OCI-M2 (cell line): ENCODE measurements around the gene G3BP2.
A peak's percentile ranks its signal among the peaks of the same experiment; 100 is the strongest.
"Not testable (repeated sequence)": the region's sequence is repeated elsewhere in the genome, so short reads cannot be mapped to it uniquely, and the experiment has no call there.

ENCODE experiments used
- DNase-seq: peaks from one replicate; lab custom pipeline; 2025; ENCODE audit not compliant: unreplicated experiment; lab: John Stamatoyannopoulos, UW

G3BP2 gene

DNA sequence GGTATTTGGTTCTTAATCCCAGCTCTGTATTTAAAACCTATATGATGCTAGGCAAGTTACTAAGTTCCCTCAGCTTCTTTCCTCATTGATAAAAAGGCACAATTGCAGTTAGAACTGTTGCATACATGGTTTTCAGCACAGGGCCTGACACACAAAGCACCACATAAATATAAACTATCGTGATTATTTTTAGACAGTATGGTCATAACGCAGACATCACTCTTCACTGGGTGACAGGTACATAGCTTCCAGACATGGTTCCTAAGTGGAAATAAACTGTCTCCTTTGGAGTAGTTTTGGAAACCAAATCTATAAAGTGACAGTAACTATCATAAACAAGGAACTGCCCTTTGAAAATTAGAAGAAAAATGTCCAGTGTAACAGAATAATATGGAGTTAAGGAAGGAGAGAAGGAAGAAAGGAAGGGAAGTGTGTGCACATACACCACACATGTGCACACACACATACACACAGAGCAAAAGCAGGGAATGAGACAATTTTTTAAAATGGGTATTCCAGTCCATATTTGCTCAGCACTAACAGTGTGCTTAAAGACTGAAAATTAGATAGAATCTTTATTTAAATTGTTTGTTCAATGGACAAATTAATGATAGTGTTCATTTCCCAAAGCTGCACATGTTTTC, 12.5 kb upstream of the G3BP2 start:
- DNase-seq = no peak

- no peak for DNase-seq
These were observed 10.4 kb upstream of the G3BP2 start for GRCh38 chr4:75683482-75684155.

DNA sequence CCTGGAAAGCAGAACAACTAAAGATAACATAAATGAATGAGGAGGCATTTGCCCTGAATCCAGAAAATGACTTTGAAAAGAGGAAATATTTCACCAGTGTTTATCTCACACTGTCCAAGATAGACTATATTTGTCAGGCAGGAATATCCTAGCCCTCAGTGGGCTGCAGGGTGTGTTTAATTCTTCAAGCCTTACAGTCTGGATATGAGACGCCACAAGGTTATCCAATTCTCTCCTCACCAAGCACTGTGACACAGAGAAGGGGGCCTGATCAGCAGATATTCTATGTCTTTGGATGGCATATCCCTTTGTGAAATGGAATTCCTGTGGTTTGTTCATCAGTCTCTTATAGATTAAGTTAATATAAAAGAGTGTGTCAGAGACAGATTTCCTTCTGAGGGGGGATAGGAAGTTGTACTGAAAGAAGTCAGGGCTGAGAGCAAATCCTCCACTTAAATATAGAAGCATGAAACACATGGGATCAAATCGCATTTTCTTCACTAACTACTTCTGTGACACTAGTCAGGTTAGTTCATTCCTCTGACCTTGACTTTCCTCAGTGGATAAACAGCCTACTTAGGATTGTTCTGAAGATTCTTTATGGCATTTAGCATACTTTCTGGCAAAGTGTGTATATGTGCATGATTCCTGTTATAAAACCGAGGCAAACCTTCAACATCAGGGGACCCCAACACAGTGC, 6.8 kb upstream of the G3BP2 start:
- DNase-seq = peak; percentile 24

DNA sequence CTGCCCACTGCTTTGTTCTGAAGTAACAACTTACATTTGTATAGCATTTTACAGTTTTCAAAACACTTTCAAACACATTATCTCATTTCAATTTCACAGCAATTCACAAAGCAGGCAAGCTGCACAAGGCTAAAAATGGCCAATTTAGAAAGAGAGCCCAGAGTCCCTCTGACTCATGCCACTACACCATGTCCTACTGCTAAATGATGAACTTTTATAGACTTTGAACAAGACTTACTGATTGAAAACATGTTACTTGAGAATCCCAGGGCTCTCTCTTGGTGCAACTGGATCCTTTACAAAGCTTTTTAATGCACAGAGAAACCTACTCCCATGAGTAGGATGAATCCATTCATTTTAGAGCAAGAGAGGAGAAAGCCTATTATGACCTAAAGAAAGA, 5.8 kb upstream of the G3BP2 start:
- no peak for DNase-seq

DNA sequence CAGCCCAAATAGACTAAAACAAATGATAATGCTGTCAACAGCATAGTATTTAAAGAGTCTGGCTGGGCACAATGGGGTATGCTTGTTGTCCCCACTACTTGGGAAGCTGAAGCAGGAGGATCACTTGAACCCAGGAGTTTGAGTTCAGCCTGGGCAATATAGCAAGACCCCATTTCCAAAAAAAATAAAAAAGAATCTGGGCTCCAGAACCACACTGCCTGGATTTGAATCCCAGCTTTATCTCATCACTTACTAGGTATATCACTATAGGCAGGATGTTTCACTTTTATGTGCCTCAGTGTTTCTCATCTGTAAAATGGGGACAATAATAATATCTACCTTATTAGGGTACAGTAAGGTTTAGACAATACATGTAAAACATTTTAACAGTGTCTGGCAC, 5.3 kb upstream of the G3BP2 start:
- no peak for DNase-seq

DNA sequence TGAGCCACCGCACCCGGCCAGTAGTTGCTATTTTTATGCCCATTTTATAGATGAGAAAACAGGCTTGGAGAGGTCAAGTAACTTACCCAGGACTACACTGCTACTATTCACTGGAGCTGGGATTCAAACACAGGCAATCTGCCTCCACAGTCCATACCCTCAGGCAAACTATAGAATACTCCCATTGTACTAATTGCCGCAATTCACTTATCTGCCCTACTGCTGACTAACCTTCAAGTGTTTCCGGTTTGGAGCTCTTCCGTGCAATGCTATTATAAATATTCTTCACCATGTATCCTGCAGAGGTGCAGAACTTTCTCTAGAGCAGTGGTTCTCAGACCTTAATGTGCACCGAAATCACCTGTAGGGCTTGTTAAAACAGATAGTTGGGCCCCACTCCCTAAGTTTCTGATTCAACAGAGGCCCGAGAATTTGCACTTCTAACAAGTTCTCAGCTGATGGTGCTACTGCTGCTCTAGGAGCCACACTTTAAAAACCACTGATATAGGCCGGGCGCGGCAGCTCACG, 1.9 kb upstream of the G3BP2 start:
- DNase-seq = no peak

GRCh38 chr4:75673959-75674328, 733 bp upstream of the G3BP2 start:
- DNase-seq = no peak

DNA sequence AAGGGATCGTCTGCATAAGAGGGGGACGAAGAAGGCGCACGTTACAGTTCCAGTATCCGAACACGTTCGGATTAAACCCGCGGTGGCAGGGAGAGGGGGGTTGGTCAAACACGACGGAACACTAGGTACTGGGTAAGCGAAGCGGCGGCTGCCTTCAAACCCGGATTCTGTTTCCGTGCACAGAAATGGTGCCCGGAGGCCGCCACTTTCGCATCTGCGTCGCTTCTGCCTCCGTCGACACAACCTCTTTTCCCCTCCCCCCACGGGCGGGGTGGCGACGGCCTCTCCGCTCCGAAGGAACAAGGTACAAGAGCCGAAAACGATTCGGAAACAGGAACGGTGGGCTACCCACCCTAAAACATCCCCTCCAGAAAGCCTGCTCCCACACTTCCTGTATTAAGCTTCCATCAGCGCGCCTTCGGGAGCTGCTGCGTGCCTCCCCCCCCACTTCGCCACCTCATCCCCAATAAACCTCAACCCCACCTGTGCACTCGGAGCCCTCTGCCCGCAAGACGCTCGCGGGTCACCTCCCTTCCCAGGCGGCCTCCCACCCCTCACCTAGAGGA, 667 bp downstream of the G3BP2 start:
- DNase-seq = no peak

- DNase-seq = no peak
These were observed 1.3 kb downstream of the G3BP2 start for GRCh38 chr4:75671802-75672421.

DNA sequence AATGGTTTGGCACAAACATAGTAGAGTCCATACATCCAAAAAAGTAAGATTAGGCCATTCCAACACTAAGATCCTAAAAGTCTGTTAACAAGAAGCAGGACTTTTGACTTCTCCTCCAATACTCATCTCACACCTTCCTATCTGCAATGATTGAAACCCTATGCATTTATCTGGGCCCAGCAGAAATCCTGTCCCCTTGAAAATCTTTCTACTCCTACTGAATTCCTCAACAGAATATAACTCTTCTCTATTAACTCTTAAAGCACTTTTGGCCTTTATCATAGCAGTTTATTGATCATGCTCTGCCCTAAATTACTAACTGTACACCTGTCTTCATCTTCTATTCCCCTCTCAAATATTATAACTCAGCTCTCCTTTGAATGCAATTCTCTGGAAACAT, 4.6 kb downstream of the G3BP2 start:
- no peak for DNase-seq

- not testable (repeated sequence) for DNase-seq
These were observed 5.6 kb downstream of the G3BP2 start for GRCh38 chr4:75667636-75668035.

GRCh38 chr4:75666299-75666698, 6.9 kb downstream of the G3BP2 start:
- DNase-seq = no peak

DNA sequence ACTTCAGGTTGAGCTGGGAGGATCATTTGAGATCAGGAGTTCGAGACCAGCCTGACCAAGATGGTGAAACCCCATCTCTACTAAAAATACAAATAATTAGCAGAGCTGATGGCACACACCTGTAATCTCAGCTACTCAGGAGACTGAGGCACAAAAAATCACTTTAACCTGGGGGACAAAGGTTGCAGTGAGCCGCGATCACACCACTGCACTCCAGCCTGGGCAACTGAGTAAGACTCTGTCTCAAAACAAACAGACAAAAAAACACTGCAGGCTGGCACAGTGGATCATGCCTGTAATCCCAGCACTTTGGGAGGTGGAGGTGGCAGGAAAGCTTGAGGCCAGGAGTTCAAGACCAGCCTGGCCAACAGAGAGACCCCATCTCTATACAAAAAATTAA, 8.6 kb downstream of the G3BP2 start:
- not testable (repeated sequence) for DNase-seq

DNA sequence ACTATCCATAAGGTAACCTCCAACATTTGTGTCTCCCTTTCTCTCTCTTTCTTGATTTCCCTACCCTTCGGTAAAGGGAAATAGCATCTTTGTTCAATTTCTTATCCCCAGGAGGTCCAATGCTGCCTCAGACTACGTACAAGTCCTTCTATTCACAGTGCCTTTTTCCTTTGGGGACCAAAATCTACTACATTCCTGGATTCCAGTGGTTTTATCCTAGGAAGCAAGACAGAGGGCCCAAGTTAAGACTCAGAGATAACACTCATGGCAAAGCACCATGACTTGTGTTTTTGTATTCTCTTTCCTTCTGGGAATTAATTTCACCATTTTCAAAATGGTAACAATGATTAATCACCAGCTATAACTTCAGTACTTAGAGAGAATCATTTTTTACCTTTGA, 10.6 kb downstream of the G3BP2 start:
- no peak for DNase-seq

DNA sequence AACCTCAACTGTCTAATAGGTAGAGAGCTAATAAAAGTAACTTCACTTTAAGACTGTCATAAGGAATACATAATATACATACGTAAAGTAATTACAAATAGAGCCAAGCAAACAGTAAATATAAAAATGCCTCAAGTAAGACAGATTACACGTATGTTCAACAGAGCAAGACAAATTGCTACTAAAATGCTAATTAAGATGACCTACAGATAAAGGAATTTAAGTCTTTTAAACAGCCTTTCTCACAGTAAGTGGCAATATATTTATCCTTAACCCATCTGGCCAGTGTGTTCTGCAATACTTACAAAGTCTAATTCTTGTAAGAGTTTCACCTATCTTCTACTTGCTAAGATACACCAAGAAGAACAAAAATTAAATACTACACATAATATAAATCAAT, 12.7 kb downstream of the G3BP2 start:
- DNase-seq = no peak

DNA sequence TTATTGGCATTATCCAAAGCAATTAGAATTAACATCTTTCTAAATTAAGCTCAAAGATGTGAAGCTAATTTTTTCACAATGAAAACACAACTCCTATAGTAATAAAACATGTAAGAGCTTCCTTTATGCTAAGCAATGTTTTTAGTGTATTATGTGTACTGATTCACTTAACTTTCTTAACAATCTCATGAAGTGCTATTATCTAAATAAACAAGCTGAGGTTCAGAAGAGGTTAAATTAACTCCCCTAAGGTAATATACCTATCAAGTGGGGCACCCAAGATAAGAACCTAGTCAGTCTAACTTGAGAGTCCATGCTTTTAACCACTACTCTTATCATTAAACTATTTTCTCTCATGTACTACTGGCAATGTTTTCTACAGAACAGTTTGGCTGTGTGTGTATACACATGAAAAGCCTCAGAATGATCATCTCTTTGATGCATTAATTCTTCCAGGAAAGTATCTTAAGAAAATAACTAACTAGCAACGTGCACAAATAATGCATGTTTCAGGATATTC, 13.6 kb downstream of the G3BP2 start:
- no peak for DNase-seq

- no peak for DNase-seq
These were observed 14.3 kb downstream of the G3BP2 start for GRCh38 chr4:75658876-75659275.

DNA sequence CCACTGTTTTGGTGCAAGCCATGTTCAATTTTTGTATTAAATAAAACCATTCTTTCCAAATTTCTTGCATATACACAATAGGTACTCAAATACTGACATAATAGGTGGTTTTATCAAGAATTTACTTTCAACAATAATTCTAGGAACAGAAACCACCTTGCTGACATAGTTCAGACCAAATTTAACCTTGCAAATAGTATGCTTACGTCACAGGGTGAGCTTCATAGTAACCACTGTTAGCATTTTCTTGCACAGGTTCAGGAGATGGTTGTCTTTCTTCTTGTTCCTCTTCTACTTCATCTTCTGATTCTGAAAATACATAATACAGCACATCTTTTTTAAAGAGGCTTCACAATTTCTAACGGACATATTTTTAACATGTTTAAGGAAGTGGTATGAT, 17.6 kb downstream of the G3BP2 start:
- no peak for DNase-seq

DNA sequence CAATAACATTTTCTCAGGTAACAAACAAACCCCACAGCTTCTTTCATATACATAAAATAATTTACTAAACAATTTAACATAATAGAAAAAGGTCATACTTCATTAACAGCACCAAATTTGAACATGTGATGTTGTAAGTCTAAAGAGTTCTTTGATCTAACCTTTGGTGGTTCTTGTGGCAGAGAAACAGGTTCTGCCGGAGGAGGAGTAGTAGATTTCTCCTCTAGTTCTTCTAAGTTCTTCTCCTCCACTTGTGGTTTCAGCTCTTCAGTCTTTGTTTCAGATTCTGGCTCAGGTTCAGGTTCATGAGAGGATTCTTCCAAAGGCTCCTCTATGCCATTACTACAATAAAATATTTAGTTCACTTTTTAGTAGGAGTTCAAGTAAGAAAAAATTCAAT, 18.3 kb downstream of the G3BP2 start:
- no peak for DNase-seq

DNA sequence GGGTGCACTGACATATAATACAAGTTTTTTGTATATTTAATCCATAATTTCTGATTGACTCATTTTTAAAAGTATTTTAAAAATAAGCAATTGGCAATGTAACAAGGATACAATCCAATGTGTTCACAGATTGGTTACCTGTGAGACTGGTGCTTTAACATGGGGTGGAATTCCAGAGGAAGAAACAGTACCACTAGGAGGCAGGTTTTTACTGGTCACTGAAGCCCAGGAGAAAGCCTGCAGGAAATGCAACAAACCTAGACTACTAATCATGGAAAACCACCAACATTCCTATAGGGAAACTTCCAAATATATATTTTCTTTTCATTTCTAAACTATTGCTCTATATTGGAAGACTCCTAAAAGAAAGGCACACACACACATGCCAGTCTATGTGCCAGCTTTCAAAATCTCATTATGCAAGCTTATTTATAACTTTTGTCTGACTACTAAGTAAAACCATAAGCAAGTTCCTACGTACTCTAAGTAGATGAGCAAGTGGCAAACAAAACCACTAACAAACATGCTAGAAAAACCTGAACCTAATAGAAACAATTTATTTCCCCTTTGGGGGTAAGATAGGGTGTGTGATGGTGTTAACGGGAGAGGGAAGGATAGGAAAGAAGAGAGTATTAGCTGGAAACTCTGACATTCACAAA, 19.2 kb downstream of the G3BP2 start:
- DNase-seq = no peak

- DNase-seq = no peak
These were observed 29.1 kb downstream of the G3BP2 start for GRCh38 chr4:75644095-75644494.
